IPS DF 4.7 (cell line): ENCODE data around the gene CCNB3.

Experiments used
- DNase-seq: peaks from one replicate; pipeline ENCODE4 v3.0.0-alpha.2; 2013; ENCODE audit warnings: low spot score; ENCODE audit errors: extremely low read depth

The CCNB3 gene

DNA sequence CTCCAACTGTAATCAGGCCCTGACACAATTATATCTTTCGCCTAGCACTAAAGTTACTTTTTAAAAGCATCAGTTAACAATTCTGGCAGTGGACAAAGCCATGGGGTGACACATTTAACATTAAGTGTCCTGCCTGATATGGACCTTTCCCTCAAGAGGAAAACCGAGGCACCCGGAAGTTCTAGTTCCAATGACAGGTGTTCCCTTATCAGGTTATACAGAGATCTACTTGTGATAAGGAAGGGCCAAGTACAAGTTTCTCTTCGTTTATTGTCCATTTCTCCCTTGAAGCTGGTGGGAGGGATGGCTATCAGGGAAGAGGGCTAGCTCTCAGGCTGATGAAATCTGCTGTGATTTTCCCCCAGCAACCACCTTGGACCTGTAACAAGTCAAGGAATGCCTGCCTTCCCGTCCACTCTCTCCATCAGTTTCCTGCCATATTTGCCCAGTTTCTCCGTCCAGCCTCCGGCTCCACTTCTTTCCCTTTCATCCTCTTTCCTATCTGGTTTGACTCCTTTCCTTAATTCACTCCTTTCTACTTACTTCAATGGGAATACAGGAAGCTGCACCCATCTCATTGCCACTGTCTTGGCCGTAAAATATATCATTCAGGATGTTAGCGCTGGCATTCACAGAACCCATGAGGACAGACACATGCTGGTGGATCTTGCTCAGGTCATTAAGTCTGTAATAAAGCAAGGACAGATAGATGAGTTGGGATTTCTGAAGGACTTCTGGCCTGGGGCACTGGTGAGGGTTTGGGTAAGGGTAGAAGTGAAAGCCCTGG lies 171.1 kb downstream of the CCNB3 start:
- DNase-seq: no peak

DNA sequence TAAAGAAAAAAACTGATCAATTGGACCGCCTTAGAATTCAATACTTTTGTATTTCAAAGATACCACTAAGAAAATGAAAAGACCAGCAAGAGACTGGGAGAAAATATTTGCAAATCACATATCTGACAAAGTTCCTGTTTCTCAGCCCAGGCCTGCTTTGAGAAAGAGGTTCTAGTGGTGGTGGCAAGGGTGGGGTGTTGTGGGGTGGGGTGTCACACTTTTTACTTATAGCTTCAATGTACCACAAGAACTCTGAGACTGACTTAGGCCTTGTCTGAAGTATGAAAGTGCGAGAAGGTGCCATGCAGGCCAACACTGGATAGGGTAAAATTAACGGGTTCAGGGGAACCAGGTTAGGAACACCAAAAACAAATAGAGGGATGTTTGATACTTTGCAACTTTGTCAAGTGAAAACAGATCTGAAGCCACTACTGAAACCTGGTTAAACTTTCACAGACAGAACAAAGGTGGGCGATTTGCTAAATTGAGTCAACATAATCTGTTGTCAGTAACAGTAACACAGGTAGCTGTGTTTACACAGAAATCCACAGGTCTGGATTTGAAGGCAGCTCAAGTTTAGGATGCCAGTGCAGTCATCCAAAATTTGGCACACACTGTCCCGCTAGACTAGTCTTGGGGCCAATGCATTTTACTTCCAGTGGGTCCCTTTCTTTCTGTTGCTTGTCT lies 177.3 kb downstream of the CCNB3 start:
- no peak for DNase-seq

DNA sequence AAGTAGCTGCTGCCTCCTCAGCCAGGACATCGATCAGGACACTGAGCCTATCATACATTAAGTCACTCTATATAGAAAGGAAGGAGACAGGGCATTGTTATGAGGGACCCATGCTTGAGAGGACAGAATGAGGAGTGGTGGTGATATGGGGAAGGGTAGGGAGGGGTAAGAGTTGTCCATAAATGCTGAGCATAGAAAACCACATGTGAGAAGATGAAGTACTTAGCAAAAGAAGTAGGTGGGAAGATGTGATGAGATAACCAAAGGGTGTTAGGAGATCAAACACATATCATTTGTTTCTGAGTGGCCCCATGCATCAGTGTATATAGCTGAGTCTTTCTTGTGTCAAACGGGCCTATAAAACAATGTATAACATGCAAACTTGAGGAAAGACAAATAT lies 182.0 kb downstream of the CCNB3 start:
- no peak for DNase-seq

DNA sequence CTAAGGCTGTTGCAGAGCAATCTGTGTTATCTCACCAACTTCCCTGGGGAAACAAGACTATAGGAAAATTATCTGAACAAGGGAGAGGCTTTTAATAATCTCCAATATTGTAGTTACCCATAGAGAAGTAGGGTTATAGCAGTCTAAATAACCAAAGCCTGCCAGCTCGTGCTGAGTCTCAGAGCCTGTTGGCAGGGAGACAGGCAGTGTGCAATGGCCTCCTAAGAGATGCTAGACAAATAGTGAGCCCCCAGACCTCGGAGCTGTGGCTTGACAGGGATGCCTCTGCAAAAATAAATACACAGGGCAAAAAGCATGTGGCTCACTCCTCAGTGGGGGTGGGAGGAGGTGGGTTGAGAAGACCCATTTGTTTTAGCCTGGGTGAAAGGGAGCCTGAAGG lies 189.3 kb downstream of the CCNB3 start:
- no peak for DNase-seq
